Mucosa of rectum (tissue), 2 donors: Measurements from ENCODE around the gene KLHL35.
A peak's percentile ranks its signal among the peaks of the same experiment; 100 is the strongest.

Source experiments
- H3K27ac ChIP-seq, 2 donors: one replicate each; pipeline ENCODE4 v1.7.0; 2013; ENCODE audit warnings: inconsistent platforms in 2 of 2, low read depth in 2 of 2, low read length in 2 of 2
- H3K27me3 ChIP-seq, 2 donors: one replicate each; pipeline ENCODE4 v1.7.0; 2013; ENCODE audit warnings: low read length in 2 of 2; ENCODE audit not compliant: control insufficient read depth in 2 of 2, insufficient read depth in 2 of 2
- H3K36me3 ChIP-seq, 2 donors: one replicate each; pipeline ENCODE4 v1.7.0; 2013; ENCODE audit warnings: low read length in 2 of 2; ENCODE audit not compliant: control insufficient read depth in 2 of 2, insufficient read depth in 2 of 2
- H3K4me1 ChIP-seq, 2 donors: one replicate each; pipeline ENCODE4 v1.7.0; 2013; ENCODE audit warnings: low read length in 2 of 2, mild to moderate bottlenecking in 1 of 2; ENCODE audit not compliant: control insufficient read depth in 2 of 2, insufficient read depth in 2 of 2
- H3K4me3 ChIP-seq, 2 donors: one replicate each; pipeline ENCODE4 v1.7.0; 2013; ENCODE audit warnings: low read length in 2 of 2
- H3K9ac ChIP-seq, 2 donors: one replicate each; pipeline ENCODE4 v1.7.0; 2013; ENCODE audit warnings: low read length in 2 of 2, low read depth in 1 of 2, mild to moderate bottlenecking in 1 of 2
- H3K9me3 ChIP-seq, 2 donors: one replicate each; pipeline ENCODE4 v1.7.0; 2013; ENCODE audit warnings: low read length in 2 of 2; ENCODE audit not compliant: control insufficient read depth in 2 of 2
- donor health status: healthy.
- donor health status: Normal muscosa, but diverticular disease.

KLHL35 gene, protein sequence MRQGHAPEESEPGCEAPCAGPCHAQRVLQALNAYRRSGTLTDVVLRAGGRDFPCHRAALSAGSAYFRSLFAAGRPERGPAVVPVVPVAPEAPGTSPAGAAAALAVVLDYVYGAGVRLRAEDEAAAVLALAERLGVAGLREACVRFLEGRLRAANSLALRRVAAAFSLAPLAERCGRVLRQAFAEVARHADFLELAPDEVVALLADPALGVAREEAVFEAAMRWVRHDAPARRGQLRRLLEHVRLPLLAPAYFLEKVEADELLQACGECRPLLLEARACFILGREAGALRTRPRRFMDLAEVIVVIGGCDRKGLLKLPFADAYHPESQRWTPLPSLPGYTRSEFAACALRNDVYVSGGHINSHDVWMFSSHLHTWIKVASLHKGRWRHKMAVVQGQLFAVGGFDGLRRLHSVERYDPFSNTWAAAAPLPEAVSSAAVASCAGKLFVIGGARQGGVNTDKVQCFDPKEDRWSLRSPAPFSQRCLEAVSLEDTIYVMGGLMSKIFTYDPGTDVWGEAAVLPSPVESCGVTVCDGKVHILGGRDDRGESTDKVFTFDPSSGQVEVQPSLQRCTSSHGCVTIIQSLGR

DNA sequence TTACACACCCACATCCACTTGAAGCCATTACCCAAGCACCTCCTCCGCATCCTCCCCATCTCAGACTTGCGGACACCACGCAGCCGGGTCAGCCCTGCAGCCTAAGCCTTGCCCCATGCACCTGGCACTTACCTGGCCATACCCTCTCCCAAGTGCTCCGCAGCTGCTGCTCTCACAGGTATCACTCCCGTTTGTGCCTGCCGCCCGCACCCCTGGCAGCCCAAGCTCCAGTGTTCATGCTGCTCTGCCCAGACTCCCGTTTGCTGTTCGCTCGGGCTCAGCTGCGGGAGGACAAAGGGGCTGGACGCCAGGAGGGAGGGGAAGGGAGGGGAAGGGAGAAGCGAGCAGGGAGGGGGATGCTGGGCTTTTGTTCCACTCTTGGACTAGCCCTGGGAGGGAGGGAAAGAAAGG, at the start of gene KLHL35:
TSS of gene KLHL35 (minus strand) at position 293 of the 411 bp plus-strand sequence. CDS start 2,574 bp downstream, outside the sequence.
- peak within 1 kb of the TSS in 1 of 2 donors; percentile 26 for H3K27ac ChIP-seq
- H3K9me3 ChIP-seq: peaks cover 0 to 4% of the 10 kb centered on the region in 2 donors
- no peak within 1 kb of the TSS for H3K4me3 ChIP-seq
- no peak within 1 kb of the TSS for H3K9ac ChIP-seq
- H3K27me3 ChIP-seq: peaks cover 26 to 35% of the 10 kb centered on the region in 2 donors
- peaks cover 0 to 2% of the 10 kb centered on the region in 2 donors for H3K36me3 ChIP-seq
- H3K4me1 ChIP-seq: peaks cover 15 to 21% of the 10 kb centered on the region in 2 donors

DNA sequence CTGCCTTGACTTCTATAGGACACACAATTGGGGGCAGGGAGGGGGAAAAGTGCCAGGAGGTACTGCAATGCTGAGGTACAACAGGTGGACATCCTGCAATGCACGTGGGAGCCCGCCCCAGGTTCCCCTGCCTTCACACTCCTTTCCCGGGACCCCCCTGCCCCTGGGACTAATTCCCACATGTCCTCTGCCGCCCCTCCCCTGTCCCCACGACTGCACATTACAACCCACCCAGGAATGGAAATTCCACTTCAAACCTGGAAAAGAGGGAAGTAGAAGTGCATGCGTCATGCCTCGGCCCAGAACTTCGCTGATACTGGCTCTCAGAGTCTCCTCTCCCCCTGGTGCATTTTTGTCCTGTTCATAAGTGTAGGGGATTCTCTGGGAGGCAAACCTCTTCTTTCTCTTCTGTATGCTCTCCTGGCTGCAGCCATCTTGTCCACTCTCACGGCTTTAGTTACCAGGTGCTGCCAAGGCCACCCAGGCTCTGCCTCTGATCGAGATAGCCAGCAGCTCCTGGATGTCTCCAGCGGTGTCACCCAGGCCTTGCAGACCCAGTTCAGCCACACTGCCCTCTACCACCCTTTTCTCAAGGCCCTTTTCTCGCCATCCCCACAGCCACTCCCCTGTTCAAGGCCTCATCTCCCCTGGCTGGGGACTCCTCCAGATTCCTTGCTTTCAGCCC, 49.1 kb upstream of the KLHL35 start:
- Histone ChIP-seq H3K9ac (no peak overlapping the region), H3K4me3 (no peak overlapping the region)

DNA sequence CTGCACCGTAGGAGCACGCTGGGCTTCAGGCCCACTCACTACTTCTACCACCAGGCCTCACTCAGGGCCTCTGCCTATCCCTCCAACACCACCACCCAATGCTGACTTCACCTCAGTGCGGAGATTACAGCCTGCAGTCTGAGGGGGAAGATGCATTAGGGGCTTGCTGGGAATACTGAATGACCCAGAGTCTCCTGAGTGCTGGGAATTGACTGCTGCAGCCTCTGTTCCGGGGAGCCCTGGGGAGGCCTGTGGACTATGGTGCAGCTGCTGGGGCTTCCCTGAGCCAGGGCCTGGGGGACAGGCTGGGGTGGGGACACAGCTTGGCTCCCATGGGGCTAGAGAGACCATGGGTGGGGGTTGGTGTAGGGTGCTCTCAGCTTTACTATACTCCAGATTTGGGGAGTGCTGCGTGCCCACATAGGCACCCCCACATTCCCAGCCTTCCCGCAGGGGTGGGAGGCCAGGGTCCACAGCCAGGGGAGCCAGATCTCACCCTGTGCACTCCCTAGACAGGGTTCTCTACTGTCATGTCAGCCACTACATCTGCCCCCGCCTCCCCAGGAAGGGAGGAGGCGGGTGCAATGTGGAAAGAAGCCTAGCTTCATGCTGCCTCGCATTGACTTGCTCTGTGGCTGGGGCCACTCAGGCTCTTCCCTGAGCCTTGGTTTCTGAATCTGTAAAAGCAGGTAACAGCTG, 48.4 kb upstream of the KLHL35 start:
- no peaks in the 10 kb centered on the region for H3K4me1 ChIP-seq
- no peaks in the 10 kb centered on the region for H3K36me3 ChIP-seq
- H3K9ac ChIP-seq: no peak overlapping the region
- H3K4me3 ChIP-seq: no peak overlapping the region
- H3K27ac ChIP-seq: no peak overlapping the region
- H3K27me3 ChIP-seq: no peaks in the 10 kb centered on the region
- no peaks in the 10 kb centered on the region for H3K9me3 ChIP-seq

More for the DNA sequence above, 49.1 kb upstream of the KLHL35 start:
- no peak overlapping the region for H3K27ac ChIP-seq
- no peaks in the 10 kb centered on the region for H3K36me3 ChIP-seq
- H3K9me3 ChIP-seq: no peaks in the 10 kb centered on the region
- H3K4me1 ChIP-seq: no peaks in the 10 kb centered on the region
- no peaks in the 10 kb centered on the region for H3K27me3 ChIP-seq

DNA sequence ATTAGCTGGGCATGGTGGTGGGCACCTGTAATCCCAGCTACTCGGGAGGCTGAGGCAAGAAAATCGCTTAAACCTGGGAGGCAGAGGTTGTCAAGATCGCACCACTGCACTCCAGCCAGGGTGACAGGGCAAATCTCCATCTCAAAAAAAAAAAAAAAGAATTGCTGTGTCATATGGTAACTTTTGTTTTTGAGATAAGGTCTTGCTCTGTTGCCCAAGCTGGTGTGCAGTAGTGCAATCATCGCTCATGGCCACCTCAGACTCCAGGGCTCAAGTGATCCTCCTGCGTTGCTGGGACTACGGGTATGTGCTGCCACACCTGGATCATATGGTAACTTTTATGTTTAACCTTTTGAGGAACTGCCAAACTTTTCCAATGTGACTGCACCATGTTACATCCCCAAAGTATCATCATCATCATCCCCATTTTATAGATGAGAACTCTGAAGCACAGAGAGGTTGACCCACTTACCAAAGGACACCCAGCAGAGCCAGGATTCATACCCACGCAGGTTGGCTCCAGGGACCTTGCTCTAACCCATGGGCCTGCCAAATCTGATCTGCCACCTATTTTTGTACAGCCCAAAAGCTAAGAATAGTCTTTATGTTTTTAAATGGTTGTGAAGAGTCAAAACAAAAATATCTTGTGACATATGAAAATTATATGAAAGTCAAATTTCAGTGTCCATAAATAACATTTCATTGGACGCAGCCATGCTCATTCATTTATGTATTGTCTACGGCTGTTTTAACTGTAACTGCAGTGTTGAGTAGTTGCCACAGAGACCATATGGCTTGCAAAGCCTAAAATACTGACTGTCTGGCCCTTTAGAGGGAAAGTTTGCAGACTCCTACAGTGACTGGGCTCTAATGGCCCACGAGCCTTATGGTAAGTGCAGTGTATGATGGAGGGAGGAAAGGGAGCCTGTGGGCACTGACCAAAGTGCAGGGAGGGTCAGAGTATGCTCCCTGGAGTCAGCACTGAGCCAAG, 47.5 kb upstream of the KLHL35 start:
- Histone ChIP-seq H3K36me3 (no peaks in the 10 kb centered on the region), H3K27ac (no peak overlapping the region), H3K4me1 (peaks cover 0 to 2% of the 10 kb centered on the region in 2 donors), H3K4me3 (no peak overlapping the region), H3K9me3 (no peaks in the 10 kb centered on the region), H3K9ac (no peak overlapping the region), H3K27me3 (no peaks in the 10 kb centered on the region)

DNA sequence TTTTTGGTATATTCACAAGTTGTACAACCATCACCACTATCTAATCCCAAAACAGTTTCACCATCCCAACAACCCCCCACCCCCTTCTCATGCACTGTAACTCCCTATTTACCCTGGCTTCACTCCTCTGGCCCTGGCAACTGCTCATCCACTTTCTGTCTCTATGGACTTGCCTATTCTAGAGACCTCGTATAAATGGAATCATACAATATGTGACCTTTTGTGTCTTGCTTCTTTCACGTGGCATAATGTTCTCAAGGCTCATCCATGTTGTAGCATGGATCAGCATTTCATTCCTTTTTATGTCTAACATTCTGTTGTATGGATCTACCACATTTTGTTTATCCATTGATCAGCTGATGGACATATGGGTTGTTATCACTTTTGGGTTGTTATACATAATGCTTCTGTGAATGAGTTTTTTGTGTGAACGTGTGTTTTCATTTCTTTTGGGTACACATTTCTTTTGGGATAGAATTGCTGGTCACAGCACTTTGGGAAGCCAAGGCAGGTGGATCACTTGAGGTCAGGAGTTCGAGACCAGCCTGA, 46.7 kb upstream of the KLHL35 start:
- H3K4me3 ChIP-seq: no peak overlapping the region
- no peak overlapping the region for H3K9ac ChIP-seq
- H3K4me1 ChIP-seq: peaks cover 0 to 2% of the 10 kb centered on the region in 2 donors
- no peaks in the 10 kb centered on the region for H3K9me3 ChIP-seq
- H3K36me3 ChIP-seq: no peaks in the 10 kb centered on the region
- H3K27ac ChIP-seq: no peak overlapping the region
- H3K27me3 ChIP-seq: no peaks in the 10 kb centered on the region

DNA sequence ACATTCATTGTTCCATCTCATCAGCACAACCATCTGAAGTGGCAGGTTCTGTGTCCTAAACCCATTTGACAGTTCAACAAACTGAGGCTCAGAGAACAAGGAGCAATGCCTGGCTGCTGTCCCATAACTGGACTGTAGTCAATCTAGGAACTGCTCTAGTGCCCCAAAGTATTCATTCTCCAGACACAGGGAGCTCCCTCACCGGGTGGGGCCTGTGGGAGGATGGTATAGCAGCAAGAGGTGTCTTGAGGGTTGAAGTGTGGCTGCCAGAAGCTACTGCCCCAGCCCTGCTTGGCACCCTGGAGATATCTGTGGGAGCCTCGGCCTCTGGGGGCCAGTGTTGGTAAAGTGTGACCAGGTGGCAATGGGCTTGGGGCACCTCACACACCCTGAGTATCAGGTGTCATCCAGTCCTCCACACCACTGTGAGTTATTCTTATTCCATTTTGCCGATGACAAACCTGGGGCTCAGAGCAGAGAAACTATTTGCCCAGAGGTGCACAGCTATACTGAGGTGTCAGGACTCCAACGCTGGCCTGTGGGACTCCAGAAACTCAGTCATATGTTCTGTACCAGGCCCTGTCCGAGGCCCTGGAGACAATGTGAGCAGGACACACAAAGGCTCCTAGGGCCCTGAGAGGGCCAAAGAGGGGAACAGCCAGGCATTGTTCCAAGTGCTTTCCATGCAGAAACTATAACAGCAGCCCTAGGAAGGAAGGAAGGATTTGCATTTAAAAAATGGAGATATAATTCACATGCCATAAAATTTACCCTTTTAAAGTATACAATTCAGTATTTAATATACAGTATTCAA, 46.0 kb upstream of the KLHL35 start:
- Histone ChIP-seq H3K27ac (no peak overlapping the region), H3K27me3 (no peaks in the 10 kb centered on the region), H3K4me1 (peaks cover 0 to 2% of the 10 kb centered on the region in 2 donors), H3K9me3 (no peaks in the 10 kb centered on the region), H3K4me3 (no peak overlapping the region), H3K9ac (no peak overlapping the region), H3K36me3 (no peaks in the 10 kb centered on the region)

DNA sequence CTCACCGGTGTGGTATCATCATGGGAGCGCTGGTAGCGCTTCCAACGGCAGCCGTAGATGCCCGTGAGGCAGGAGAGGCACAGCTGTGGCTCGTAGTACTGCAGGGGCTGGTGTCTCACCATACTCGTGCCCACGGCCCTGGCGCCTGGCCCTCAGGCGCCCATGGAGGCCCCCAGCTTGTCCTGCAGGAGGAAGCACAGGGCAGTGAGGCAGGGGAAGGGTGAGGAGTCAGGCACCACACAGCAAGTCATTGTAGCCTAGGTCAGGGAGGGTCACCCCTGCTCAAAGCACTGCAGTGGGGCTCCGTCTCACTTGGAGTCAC, 44.6 kb upstream of the KLHL35 start:
- no peaks in the 10 kb centered on the region for H3K9me3 ChIP-seq
- no peaks in the 10 kb centered on the region for H3K27me3 ChIP-seq
- no peak overlapping the region for H3K4me3 ChIP-seq
- no peak overlapping the region for H3K27ac ChIP-seq
- H3K9ac ChIP-seq: no peak overlapping the region
- peaks cover 0 to 2% of the 10 kb centered on the region in 2 donors for H3K4me1 ChIP-seq
- no peaks in the 10 kb centered on the region for H3K36me3 ChIP-seq

DNA sequence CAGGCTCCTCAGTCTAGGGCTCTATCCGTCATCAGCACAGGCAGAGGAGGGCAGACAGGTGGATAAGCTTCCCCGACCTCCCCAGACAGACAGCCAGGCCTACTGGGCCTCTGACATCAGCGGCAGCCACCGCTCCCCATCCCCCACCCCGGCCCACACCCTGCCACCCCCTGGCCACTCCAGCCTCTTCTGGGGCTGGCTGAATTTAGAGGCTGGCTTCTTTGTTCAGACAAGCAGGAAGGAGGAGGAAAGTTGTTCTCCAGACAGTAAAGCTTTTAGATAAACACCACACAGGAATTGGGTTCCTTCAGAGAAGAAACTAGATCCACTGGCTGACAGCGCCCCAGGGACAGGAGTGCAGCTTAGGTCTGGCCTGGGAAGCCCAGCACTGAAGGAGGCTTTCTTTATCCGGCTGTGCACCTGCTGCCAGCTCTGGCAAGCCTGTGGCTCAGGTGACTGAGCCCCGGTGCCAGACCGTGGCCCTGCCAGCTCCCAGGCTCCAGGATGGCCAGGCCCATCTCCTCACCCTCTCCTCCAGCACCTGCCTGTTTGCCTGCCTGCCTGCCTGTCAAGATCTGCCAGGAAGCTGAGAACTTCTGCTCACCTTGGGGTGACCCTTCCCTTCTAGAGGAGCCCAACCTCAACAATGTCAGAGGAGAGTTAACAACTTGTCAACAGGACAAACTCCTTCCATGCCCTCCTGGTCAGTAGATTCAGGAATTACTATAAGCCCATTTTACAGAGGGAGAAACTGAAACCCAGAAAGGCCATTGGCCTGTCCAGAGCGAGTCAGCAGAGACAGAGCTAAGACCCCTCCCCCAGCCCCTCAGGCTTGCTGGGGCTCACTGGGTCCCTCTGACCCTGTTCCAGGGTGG, 44.0 kb upstream of the KLHL35 start:
- Histone ChIP-seq H3K36me3 (no peaks in the 10 kb centered on the region), H3K4me3 (no peak overlapping the region), H3K9me3 (no peaks in the 10 kb centered on the region), H3K27ac (peak overlapping the region in 1 of 2 donors; percentile 23), H3K4me1 (peaks cover 0 to 2% of the 10 kb centered on the region in 2 donors), H3K9ac (no peak overlapping the region), H3K27me3 (no peaks in the 10 kb centered on the region)
